ENCODE measurements around the gene MDGA2. TPM values are rescaled to one million over a fixed set of nuclear protein-coding genes. Genes with fewer than 3 reads are reported as not detected.

MDGA2 gene
- total and polyA plus RNA-seq, 2 of the 13 experiments (the other 11 are each of a cell fraction or from before 2014, with no cell fraction given), result not detected

DNA sequence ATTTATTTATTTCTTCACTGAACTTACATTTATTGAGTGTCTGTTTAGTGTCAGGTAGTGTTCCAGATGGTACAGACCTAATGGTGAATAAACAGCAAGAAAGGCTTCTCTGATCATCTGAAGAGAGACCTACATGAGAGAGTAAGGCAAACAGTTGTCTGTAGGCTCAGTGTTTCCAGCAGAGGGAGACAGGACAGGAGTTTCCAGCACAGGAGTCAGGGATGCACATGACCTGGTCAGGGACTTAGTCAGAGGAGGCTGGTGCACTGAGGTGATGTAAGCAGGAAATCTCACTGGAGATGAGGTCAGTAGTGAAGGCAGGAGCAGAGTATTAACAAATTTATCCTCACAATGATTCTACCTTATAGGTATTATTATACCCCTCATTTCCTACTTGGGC is 233.2 kb downstream of the MDGA2 start:
- ATAC-seq (peak; percentile 95), DNase-seq (ENCODE audit: low spot score) (peak; percentile 35), FAIRE-seq (peak; percentile 28)
- no peaks in the 10 kb centered on the region for H3K79me2 ChIP-seq (ENCODE audit: insufficient read depth, low read length)
- H3K27me3 ChIP-seq (ENCODE audit: control insufficient read depth in 1 of 2, insufficient read depth in 2 of 2, low read length in 2 of 2), result no peaks in the 10 kb centered on the region
- no peak overlapping the region for H3K27ac ChIP-seq (ENCODE audit: extremely low read length, insufficient read depth, low read length)
- CTCF ChIA-PET (ENCODE audit: low intra/inter-chr PET ratio, low total read pairs), result no interaction called here
- H2AFZ ChIP-seq (ENCODE audit: low read length), result no peak overlapping the region
- intact Hi-C loops (cut with micrococcal nuclease; ENCODE audit: unreplicated experiment), result loop anchor here (2.0 to 10.0 kb wide), 2 partner anchors 97 to 1733 kb away; no protein-coding TSS in a partner anchor
- H4K20me1 ChIP-seq (ENCODE audit: insufficient read depth, low read length), result no peaks in the 10 kb centered on the region
- H3K4me3 ChIP-seq (replicated peaks in 1 of 3; ENCODE audit: insufficient read depth in 1 of 3, low read depth in 2 of 3, low read length in 3 of 3), result no peak overlapping the region
- POLR2A ChIA-PET, result no interaction called here
- TF ChIP-seq SMC3 (IDR thresholded peaks at IDR 0.05; ENCODE audit: low read length) (peak; percentile 33; the same call in 1 of the 2 replicates), STAG1 (CRISPR knock-in tag; IDR thresholded peaks at IDR 0.05) (peak; percentile 40), FOSL1 (CRISPR knock-in tag; IDR thresholded peaks at IDR 0.05; ENCODE audit: borderline replicate concordance) (no peak), CTCF (CRISPR knock-in tag; IDR thresholded peaks at IDR 0.05) (peak; percentile 43), MBNL3 (CRISPR knock-in tag; conservative IDR thresholded peaks at IDR 0.05) (no peak), ZSCAN30 (CRISPR knock-in tag; IDR thresholded peaks at IDR 0.05) (no peak), NFE2 (CRISPR knock-in tag; IDR thresholded peaks at IDR 0.05) (no peak)
- H3K9me3 ChIP-seq (ENCODE audit: low read length), result no peaks in the 10 kb centered on the region
- in situ Hi-C loops (cut with HindIII; ENCODE audit: extremely low pct_ligation_motif_present, low pct_unique_long_range_greater_than_20kb), result no loop called here
- no peak overlapping the region for H3K9ac ChIP-seq (ENCODE audit: insufficient read depth, low read depth, low read length)
- no peaks in the 10 kb centered on the region for H3K4me1 ChIP-seq (ENCODE audit: insufficient read depth, low read length)
- no peak overlapping the region for H3K4me2 ChIP-seq (ENCODE audit: low read depth, low read length)
- H3K36me3 ChIP-seq (replicated peaks in 1 of 2; ENCODE audit: control insufficient read depth in 1 of 2, insufficient read depth in 2 of 2, low read length in 2 of 2), result no peaks in the 10 kb centered on the region
- BruUV-seq (replicated peaks), result no TSS peak

- H3K9me3 ChIP-seq (ENCODE audit: low read length), result no peaks in the 10 kb centered on the region
- no peak overlapping the region for H3K27ac ChIP-seq (ENCODE audit: extremely low read length, insufficient read depth, low read length)
- ChIA-PET POLR2A (no interaction called here), CTCF (ENCODE audit: low intra/inter-chr PET ratio, low total read pairs) (no interaction called here)
- in situ Hi-C loops (cut with HindIII; ENCODE audit: extremely low pct_ligation_motif_present, low pct_unique_long_range_greater_than_20kb) (no loop called here), intact Hi-C loops (cut with micrococcal nuclease; ENCODE audit: unreplicated experiment) (loop anchor here (10.0 kb wide), 1 partner anchor 1735 kb away; no protein-coding TSS in a partner anchor)
- 0% methylated on average over 2 of the region's 2 CpGs for WGBS (ENCODE audit: low lambda C conversion rate)
- ATAC-seq (no peak), DNase-seq (ENCODE audit: low spot score) (no peak), FAIRE-seq (no peak)
- no peaks in the 10 kb centered on the region for H4K20me1 ChIP-seq (ENCODE audit: insufficient read depth, low read length)
- BruUV-seq (replicated peaks), result no TSS peak
- no peak overlapping the region for H3K4me2 ChIP-seq (ENCODE audit: low read depth, low read length)
- no peak overlapping the region for H3K9ac ChIP-seq (ENCODE audit: insufficient read depth, low read depth, low read length)
- no peak overlapping the region for H2AFZ ChIP-seq (ENCODE audit: low read length)
- H3K27me3 ChIP-seq (ENCODE audit: control insufficient read depth in 1 of 2, insufficient read depth in 2 of 2, low read length in 2 of 2), result no peaks in the 10 kb centered on the region
- H3K79me2 ChIP-seq (ENCODE audit: insufficient read depth, low read length), result no peaks in the 10 kb centered on the region
- no peaks in the 10 kb centered on the region for H3K36me3 ChIP-seq (replicated peaks in 1 of 2; ENCODE audit: control insufficient read depth in 1 of 2, insufficient read depth in 2 of 2, low read length in 2 of 2)
- TF ChIP-seq ZNF468 (CRISPR knock-in tag; IDR thresholded peaks at IDR 0.05) (no peak), MTF2 (CRISPR knock-in tag; IDR thresholded peaks at IDR 0.05; ENCODE audit: borderline replicate concordance) (no peak), ZNF296 (CRISPR knock-in tag; conservative IDR thresholded peaks at IDR 0.05) (no peak)
- no peaks in the 10 kb centered on the region for H3K4me1 ChIP-seq (ENCODE audit: insufficient read depth, low read length)
- no peak overlapping the region for H3K4me3 ChIP-seq (replicated peaks in 1 of 3; ENCODE audit: insufficient read depth in 1 of 3, low read depth in 2 of 3, low read length in 3 of 3)
These were observed 235.5 kb downstream of the MDGA2 start for GRCh38 chr14:47439953-47440352.

All from HepG2 (cell line).